Activated CD4-positive, alpha-beta T cell treated with anti-CD3 and anti-CD28 coated beads, Interleukin-10, Interleukin-2, amounts not matched to agents 100 ng/mL and 50 ng/mL, durations not matched to agents 16 hours and 8 hours (primary cell): Measurements from ENCODE around the gene ARHGDIA.
"Not testable (repeated sequence)": the region's sequence is repeated elsewhere in the genome, so short reads cannot be mapped to it uniquely, and the experiment has no call there.

Experiments used
- DNase-seq: peaks from one replicate; pipeline ENCODE4 v3.0.0-alpha.2; 2020

Gene ARHGDIA

DNA sequence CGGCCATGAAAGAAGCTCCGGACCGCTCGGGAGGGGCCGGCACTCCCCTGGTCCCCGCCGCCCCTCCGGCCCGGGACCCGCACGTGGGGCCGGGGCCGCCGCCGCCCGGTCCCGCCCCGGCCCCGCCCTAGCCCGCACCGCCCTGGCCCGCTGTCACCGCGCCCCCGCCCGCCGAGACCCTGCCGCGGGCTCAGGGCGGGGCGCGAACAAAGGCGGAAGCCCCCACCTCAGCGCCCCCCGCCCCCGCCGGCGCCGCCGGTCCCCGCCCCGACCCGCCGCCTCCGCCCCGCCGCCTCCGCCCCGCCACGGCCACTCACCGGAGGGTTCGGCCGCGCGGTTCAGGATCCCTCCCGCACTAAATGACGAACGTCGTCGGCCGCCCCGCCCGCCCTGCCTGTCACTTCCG, at the start of gene ARHGDIA:
TSS of gene ARHGDIA (minus strand) at position 357 of the 406 bp plus-strand sequence. CDS start 1,407 bp downstream, outside the sequence.
- no peak for DNase-seq

DNA sequence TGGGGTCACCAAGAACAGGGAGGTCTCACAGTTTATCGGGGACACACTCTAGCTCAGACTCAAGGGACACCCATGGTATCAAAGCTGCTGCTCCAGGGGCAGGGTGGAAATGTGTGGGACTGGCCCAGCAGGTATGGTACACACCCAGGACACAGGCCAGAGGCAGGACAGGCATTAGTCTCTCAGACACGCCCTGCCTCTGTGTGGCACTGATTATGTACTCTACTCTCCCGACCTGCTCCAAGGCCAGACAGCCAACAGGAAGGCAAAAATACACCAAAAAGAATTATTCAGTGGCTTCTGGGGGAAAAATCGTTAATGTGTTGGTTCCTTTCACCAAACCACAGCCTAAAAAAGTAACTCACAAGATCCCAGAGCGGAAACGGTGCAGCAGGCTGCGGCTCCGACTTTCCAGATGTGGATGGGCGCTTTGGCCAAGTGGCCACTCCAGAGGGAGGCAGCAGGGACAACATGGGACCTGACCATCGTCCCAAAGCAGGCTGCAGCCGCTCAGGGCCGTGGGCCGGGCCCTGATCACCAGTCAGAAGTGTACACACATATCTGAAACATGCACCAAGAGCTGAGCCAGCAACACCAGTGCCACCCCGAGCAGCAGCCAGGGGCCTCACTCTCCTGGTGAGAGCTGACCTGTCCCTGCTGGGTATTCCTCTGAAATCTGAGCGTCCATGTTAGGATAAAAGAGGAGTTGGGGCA, 47.9 kb upstream of the ARHGDIA start:
- no peak for DNase-seq

DNA sequence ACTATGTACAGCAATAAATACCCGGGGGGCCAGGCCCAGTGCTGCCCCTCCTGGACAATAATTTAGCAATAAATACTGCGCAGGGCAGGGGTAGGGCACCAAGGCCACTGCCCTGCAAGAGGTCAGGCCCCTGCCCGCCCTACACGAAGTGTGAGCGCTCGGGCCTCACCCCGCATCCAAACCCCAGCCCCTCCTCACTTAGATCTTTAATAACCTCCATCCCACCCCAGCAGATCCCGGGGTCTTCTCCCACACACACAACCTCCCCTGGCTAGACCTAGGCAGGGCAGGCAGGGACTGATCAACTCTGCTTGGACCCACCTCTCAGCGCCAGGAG, 47.2 kb upstream of the ARHGDIA start:
- not testable (repeated sequence) for DNase-seq

DNA sequence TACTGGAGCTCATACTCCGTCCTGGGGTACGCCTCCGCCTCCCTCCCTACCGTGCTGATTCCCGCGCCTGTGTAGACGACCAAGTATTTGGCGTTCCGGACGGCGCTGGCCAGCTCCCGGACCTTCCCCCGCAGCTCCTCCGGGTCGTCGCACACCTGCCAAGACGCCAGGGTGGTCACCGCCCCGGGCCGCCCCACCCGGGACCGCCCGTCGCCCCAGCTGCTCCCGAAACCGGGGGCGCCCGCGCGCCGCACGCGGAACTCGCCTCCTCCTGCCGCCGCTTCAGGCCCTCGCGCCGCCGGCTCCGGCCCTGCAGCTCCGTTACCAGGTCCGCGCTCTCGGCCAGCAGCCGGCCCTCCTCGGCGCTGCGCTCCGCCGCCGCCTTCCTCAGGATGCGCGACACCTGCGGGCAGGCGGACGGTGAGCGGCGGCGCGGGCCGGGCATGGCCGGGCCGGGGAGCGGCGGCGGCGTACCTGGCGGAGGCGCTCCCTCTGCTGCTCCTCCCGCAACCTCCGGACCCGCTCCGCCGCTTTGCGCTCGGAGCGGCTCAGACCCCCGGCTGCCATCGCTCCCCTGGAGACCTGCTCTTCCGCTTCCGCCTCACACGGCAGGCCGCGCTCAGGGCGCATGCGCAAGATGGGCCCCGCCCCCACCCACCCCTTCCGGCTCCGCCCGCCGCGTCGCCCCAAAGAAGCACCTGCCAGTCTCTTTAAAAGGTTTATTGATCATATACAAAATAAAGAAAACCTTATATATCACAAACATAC, 46.6 kb upstream of the ARHGDIA start, which contains the start of gene SIRT7:
TSS of gene SIRT7 (minus strand) at position 612 of the 768 bp plus-strand sequence. CDS start at position 567, 45 bp downstream.
- peak; percentile 90 for DNase-seq

DNA sequence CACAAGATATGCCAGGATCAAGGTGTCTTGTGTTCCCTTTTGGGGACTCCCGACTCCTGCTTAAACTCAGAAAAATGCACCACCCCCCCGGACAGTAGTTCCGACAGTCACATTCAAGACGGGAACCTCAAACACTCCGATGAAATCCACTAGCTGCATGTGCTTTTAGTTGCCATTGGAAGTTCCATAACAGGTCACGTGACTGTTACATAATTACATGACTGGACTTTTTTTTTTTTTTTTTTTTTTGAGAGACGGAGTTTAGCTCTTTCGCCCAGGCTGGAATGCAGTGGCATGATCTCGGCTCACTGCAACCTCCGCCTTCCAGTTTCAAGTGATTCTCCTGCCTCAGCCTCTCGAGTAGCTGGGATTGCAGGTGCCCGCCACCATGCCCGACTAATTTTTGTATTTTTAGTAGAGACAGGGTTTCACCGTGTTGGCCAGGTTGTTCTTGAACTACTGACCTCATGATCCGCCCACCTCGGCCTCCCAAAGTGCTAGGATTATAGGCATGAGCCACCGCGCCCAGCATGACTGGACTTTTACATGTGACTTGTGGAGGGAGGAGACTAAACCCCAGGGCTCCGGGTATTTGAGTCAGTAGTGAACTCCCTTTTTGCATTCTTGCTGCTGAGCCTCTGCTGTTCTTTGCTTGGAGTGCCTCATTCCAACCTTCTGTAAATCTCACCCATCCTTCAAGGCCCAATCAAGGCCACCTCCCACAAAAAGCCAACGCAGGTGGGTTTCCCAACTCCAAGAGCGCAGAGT, 45.3 kb upstream of the ARHGDIA start:
- DNase-seq: no peak

DNA sequence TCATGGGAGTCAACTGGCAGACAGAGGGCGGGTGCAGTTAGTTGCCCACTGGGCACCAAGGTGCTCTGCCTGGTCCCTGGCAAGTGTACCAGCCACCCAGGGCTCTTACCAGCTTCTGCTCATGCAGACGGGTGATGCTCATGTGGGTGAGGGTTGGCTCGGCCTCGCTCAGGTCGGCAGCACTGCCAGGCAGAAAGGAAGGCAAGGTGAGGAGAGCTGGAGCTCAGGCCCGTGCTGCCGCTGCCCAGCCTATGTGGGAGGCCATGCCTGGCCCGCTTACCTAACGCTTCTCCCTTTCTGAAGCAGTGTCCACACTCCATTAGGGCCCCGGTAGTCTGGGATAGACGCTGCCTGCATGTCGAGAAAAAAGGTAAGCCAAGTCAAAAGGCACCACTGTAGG, 44.2 kb upstream of the ARHGDIA start:
- no peak for DNase-seq

DNA sequence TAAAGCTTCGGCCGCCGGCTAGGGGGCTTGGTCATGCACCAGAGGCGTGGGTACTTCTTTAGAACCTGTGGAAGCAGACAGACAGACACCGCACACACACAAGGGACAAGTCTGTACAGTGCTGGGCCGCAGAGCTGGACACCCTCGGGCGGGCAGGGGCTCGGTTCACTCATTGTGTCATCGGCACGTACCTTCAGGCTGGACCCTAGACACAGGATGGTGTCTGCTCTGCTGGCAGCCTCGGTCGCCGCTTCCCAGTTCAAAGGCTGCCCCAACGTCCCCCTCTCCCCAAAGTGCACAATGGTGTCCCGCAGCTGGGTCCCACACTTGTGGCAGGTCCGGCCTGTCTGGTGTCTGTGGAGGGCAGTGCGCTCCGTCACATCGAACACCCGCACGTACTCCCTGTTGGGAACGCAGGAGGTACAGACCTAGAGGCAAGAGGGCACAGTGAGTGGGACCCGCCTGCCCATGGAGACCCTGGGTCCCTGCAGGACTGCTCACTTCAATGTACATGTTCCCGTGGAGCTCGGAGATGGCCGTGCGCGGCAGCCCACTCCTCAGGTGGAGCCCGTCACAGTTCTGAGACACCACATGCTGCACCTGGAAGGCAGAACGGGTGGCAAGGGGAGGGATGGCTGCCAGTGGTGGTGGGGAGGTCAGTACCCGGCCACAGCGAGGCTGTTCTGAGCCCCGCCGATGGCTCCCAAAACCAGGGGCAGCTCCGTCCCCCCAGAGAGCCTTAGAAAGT, 43.1 kb upstream of the ARHGDIA start:
- DNase-seq: no peak

DNA sequence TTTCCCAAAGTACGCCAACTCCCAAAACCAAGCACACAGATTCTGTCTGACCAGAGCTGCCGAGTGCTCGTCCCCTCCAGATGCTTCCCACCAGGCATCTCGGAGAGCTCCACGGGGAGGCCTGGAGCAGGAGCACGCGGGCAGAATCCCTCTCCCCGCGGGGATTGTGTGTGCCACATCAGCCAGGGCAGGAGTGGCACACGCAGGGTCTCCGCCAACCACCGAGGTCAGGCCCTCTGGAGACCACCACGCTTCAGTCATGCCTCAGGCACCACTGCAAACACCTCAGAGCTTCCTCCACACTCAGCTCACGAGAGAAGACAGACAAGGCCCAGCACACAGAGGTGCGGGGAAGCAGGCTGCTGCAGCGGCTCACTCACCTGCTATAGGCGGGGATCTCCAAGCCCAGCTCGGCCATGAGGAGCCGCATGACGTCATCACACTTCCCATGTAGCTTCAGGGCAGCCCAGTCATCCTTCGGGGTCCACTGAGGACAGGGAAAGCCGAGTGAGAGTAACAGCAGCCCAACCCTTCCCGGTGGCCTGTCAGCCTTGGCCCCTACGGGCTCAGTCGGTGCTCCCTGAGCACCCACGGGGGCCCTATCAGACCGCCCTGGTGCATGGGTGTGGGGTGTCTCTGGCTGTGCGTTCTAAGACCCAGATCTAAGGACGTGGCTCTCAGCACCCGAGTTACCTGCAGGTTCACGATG, 42.4 kb upstream of the ARHGDIA start:
- DNase-seq: no peak

DNA sequence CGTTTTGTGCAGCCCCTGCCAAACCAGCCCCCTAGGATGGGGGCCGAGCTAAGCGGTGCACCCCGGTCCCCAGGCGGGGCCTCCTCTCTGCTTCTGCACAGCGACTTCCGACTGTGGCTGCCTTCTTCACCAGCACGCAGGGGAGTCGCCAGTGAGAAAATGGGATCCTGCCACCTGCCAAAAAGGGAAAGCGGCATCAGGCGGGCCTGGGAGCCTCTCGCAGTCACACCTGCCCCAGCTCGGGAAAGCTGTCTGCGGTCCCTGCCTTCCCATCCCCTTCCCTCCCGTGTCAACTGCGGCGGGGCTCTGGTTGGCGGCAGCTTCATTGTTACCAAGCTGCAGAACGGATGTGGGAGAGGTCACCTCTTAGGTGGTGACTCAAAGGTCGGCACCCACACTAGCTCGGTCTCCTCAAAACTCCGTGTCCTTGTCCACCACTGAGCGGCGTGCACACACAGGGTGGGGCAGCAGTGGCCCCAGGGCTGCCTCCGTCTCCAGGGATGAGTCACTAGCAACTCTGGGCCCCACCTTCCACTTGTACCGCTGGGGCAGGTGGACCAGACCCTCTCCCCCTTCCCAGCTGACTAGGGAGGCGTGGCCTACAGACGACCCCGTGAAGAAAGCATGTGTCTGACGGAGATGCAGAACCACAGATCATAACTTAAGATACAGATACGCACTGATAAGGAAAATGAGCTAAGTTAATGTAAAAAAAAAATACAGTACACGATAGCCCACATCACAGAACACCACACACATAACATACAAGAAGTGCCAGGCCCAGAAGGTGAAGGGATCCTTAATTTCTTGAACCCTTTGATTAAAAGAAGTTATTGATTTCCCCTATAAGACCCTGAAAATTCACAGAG, 41.5 kb upstream of the ARHGDIA start:
- no peak for DNase-seq

DNA sequence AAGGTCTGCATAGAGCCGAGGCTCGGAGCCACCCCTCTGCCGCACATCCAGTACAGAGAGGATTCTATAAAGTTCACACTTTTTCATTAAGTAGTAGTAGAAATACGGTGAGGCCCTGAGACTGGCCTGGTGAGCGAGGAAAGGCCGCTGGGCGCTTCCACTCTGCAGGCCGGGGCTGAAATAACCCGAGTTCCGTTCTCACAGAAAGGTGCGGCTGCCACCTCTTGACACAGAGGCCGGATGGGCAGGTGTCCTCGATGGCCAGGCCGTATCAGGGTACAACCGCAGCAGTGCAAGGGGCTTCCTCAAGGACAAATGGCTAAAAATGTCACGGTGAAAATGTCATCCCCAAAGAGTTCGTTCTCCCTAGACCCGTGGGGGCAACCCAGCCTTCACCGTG, 40.8 kb upstream of the ARHGDIA start:
- DNase-seq: no peak

DNA sequence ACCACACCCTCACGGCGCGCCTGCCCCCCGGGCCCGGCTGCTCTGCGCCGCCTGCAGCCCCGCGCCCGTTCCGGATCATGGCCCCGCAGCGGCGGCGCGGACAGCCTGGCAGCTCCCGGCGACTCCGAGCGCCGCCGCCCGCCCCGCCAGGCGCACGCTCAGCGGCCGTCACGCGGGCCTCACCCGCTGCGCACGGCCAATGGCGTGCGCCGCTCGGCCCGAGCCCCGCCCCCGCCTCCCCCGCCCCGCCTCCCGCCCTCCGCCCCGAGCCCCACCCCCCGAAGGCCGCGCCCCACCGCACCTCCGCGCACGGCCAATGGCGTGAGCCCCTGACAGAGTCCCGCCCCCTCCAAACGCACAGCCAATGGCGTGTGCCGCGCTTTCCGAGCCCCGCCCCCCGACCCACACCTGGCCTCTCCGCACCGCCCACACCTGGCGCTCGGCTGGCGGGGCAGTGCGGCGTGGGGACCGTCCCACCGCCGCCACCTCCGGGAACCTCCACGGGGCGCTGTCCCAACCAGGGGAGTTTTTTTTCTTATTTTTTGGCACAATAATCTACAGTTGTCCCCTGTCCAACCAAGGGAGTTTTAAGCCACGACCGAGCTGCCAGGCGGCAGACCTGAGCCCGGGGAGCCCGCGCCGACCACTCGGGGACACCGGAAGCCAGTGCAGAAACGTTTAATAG, 40.3 kb upstream of the ARHGDIA start, which contains the start of gene PCYT2:
TSS of gene PCYT2 (minus strand) at position 123 of the 685 bp plus-strand sequence. CDS start at position 79, 44 bp downstream.
- DNase-seq: peak; percentile 95

DNA sequence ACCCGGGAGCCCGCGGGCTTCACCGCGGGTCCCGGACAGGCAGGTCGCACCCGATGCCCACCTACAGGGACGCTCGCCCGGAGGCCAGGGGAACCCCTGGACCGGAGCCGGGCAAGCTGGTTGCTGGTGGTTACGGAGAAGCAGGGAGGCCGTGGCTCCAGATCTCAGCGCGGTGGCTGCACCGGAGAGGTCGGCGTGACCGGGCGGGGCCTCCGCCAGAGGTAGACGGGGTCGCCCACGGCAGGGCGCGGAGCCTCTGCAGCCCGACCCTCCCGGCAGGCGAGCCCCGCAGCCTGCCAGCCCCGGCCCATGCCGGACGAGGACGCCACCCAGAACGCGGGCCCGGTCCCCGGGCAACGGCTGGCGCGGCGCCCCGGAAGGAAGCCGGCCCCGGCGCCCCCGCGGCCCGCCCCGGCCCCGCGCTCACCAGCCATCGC, 39.7 kb upstream of the ARHGDIA start:
- DNase-seq: no peak

DNA sequence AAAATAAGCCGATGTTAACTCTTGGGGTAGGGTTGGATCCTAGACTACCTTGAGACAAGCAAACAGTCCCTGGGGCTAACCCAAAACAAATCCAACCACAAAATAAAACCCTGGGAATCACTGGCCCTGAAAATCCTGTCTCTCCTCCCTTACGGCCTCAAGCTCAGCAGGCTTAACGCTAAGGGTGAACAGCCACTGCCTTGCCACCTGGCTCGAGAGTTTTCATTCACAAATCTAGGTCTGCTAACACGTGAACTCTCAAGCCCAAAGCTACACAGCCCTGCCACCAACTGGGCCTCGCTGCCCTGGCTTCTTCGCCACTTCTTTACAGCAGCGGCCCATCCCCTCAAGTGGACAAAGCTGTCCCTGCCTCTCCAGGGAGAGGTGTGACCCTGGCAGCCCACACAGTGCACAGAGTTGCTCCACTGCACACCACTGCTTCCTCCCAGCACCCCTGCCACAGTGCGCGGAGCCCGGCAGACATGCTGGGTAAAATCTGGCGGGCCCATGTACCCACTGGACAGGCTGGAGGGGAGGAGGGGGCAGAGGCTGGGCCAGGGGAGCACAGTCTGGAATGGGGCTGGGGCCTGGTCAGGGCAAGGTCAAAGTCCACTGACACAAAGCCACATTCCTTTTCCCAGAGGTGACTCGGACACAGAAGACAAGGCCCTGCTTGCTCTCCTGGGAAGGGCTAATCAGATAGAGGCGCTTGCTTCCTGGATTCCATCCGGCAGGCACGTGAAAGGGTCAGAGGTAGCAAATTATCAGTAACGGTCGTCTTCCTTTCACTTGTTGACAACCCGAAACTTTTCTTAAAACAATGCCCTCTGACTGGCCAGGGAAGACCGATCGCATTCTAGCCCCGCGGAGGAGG, 39.1 kb upstream of the ARHGDIA start:
- no peak for DNase-seq

DNA sequence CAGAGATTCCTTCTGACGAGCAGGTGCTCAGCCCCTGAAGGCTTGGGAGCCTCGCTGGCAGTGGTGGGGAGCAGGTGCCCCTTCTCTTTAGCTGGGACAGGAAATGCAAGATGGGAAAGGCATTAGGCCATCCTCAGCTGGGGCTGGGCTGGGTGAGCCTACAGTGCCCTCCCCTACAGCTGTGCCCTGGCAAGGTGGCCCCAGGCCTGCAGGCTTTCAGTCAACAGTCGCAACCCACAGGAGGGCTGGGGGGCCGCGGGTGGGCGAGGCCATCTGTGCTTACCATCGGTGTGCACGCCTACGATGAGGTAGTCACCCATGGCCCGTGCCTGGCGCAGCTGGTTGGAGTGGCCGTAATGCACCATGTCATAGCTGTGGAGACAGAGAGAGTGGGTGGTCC, 38.1 kb upstream of the ARHGDIA start:
- DNase-seq: no peak

DNA sequence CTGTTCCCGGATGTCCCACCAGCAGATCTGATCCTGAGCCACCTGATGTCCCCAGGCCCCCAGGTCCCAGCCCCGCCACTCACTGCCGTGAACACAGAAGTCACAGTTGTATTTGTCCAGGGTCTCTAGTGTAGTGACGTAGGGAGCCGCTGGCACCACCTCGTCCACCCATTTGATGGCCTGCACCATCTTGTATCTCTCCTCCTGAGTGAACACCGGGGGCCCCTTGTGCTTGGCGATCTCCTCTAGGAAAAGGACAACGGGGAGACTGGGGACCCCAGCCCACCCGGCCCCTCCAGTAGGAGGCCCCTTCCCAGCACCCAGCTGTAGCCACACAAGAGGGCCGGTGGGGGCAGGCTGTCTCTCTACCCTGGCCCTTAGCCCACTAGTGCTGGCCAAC, 37.7 kb upstream of the ARHGDIA start:
- DNase-seq: no peak

DNA sequence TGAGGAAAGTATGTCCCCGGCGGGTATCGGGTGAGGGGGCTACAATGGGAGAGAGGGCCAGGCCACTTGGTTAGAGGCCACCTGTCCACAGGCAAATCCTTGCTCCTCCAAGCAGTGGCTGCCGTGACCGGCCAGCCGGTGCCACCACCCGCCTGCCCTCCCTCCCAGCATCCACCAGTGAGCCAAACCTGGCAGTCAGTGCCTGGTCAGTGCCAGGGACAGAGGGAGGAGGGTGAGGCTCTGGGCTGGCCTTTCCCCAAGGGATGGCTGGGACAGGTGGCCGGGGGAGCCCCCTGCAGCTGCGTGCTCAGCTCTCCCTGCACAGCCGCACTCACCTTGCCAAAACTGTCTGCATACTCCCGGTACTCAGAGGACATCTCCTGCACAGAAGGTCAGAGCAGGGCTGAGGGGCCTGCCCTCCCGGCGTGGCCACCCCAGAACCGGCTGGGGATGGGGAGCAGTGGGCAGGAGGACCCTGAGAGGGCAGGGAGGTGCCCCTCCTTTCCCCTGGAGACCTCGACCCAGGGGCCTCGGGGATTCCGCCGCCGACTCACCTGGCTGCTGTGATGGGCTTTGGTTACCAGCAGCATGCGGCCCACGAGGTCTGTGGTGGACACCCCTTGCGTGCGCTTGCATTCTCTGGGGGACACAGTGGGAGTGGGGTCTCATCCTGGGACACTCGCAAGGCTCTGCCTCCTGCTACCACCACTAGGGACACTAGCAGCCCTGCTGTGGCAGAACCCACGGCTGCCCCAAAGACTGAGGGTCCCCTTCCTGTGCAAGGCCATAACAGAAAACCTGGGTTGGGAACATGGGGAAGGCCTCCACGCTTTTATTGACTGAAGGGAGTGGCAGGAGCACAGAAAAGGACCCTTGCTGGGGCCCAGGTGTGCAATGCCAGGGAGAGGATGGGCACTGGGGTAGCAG, 36.3 kb upstream of the ARHGDIA start:
- no peak for DNase-seq

DNA sequence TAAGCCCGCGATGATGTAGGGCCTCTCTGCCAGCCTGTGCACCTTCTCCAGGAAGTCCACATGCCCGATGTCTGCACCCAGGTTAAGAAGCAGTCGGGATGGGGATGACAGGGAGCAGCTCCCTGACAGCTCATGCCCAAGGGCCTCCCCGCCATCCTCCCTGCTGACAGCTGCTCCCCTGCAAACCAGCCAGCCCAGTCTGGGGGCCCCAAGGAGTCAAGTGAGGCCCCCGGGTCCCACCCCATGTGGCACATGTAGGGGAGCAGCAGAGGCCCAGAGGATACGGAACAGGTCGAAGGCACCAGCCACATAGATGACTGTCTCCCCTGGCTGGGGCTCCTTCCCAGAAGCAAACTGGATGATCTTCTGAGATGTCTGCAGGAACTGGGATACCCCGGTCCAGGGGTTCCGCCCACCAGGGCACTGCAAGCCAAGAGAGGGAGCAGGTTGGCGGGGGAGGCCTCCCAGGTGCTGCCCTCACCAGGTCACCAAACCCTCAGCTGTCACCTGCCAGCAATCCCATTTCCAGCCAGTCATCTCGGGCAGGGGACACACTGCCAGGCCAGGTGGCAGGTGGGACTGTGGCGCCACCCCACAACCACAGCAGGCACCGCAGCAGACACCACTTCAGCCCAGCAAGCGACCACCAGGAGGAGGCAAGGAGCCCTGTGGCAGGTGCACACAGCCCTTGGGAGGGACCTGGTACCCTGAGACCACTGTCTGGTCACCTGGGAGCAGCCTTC, 35.5 kb upstream of the ARHGDIA start:
- DNase-seq: no peak
